GM19043 (cell line): ENCODE measurements around the gene STEAP2.
"Not testable (repeated sequence)": the region's sequence is repeated elsewhere in the genome, so short reads cannot be mapped to it uniquely, and the experiment has no call there.

ENCODE experiments used
- ATAC-seq: cut with Tn5 transposase; IDR thresholded peaks from one replicate; pipeline ENCODE4 v1.9.1; 2021; ENCODE audit warnings: low read depth; ENCODE audit not compliant: unreplicated experiment

The STEAP2 gene

GRCh38 chr7:90232430-90232829 is 20.9 kb downstream of the STEAP2 start:
- ATAC-seq: no peak

GRCh38 chr7:90233569-90233968 is 22.0 kb downstream of the STEAP2 start:
- no peak for ATAC-seq

GRCh38 chr7:90236721-90237289 is 25.3 kb downstream of the STEAP2 start:
- ATAC-seq: no peak

GRCh38 chr7:90238022-90238421 is 26.5 kb downstream of the STEAP2 start:
- ATAC-seq: no peak

GRCh38 chr7:90238583-90238982 is 27.0 kb downstream of the STEAP2 start:
- no peak for ATAC-seq

- no peak for ATAC-seq
Measured at GRCh38 chr7:90239050-90239449, 27.5 kb downstream of the STEAP2 start.

- ATAC-seq: no peak
Measured at GRCh38 chr7:90239625-90240228, 28.2 kb downstream of the STEAP2 start.

- peak; percentile 54 for ATAC-seq
Measured at GRCh38 chr7:90242369-90243168, 31.0 kb downstream of the STEAP2 start.

GRCh38 chr7:90243556-90243955 is 32.0 kb downstream of the STEAP2 start:
- ATAC-seq: no peak

GRCh38 chr7:90244565-90244908 is 33.0 kb downstream of the STEAP2 start:
- ATAC-seq: no peak

GRCh38 chr7:90244909-90245851 is 33.6 kb downstream of the STEAP2 start, which contains the start of gene CFAP69:
CFAP69 (plus strand) TSS chr7:90245174; CDS start chr7:90245425, 251 bp downstream.
- peak; percentile 81 for ATAC-seq

- no peak for ATAC-seq
Measured at GRCh38 chr7:90246171-90246570, 34.6 kb downstream of the STEAP2 start.

GRCh38 chr7:90248706-90249105 is 37.2 kb downstream of the STEAP2 start:
- no peak for ATAC-seq

- ATAC-seq: no peak
Measured at GRCh38 chr7:90250601-90251303, 39.2 kb downstream of the STEAP2 start.

- ATAC-seq: no peak
Measured at GRCh38 chr7:90251304-90251635, 39.7 kb downstream of the STEAP2 start.

- not testable (repeated sequence) for ATAC-seq
Measured at GRCh38 chr7:90256011-90256410, 44.5 kb downstream of the STEAP2 start.

- ATAC-seq: no peak
Measured at GRCh38 chr7:90256778-90257177, 45.2 kb downstream of the STEAP2 start.

GRCh38 chr7:90261441-90261840 is 49.9 kb downstream of the STEAP2 start:
- ATAC-seq: no peak

GRCh38 chr7:90262438-90262837 is 50.9 kb downstream of the STEAP2 start:
- ATAC-seq: peak; percentile 81

- ATAC-seq: no peak
Measured at GRCh38 chr7:90266808-90267207, 55.3 kb downstream of the STEAP2 start.
